ENCODE results near the gene OR4K5. TPM values are rescaled to one million over a fixed set of nuclear protein-coding genes. Genes with fewer than 3 reads are reported as not detected.

Gene OR4K5
- total RNA-seq = not detected in 2 replicates

GRCh38 chr14:19920021-19920657, at the start of gene OR4K5:
Gene OR4K5 (plus strand): TSS chr14:19920607. CDS start chr14:19920607, 0 bp downstream.

GRCh38 chr14:19874842-19875241, 45.6 kb upstream of the OR4K5 start, which contains the start of gene OR4K2:
Gene OR4K2 (plus strand): TSS chr14:19875142. CDS start chr14:19876268, 1,126 bp downstream.

GRCh38 chr14:19930617-19931016, 10.2 kb downstream of the OR4K5 start, which contains the start of gene OR4K1:
Gene OR4K1 (plus strand): TSS chr14:19930917. CDS start chr14:19935667, 4,750 bp downstream.

Other genes starting within 250 kb of the OR4K5 start
- not detected in 2 replicates for gene OR11H2, start 206.7 kb upstream of the OR4K5 start, total RNA-seq
- not detected in 2 replicates for gene OR4Q3, start 177.0 kb upstream of the OR4K5 start, total RNA-seq
- not detected in 2 replicates for gene OR4M1, start 147.1 kb upstream of the OR4K5 start, total RNA-seq
- not detected in 2 replicates for gene OR4N2, start 116.8 kb upstream of the OR4K5 start, total RNA-seq
- not detected in 2 replicates for gene OR4K2, start 45.5 kb upstream of the OR4K5 start, total RNA-seq
- not detected in 2 replicates for gene OR4K1, start 10.3 kb downstream of the OR4K5 start, total RNA-seq
- gene OR4K15, start 55.0 kb downstream of the OR4K5 start, total RNA-seq = not detected in 2 replicates
- not detected in 2 replicates for gene OR4Q2, start 81.6 kb downstream of the OR4K5 start, total RNA-seq
- not detected in 2 replicates for gene OR4K14, start 98.7 kb downstream of the OR4K5 start, total RNA-seq
- gene OR4K13, start 115.4 kb downstream of the OR4K5 start, total RNA-seq = not detected in 2 replicates
- not detected in 2 replicates for gene OR4L1, start 139.4 kb downstream of the OR4K5 start, total RNA-seq
- 0.14 TPM in 1 of 2 replicates, not detected in the other for gene OR4K17, start 190.1 kb downstream of the OR4K5 start, total RNA-seq
- gene OR4N5, start 218.2 kb downstream of the OR4K5 start, total RNA-seq = not detected in 2 replicates